Sigmoid colon (tissue), 3 donors: ENCODE measurements around the gene AP3S1.

ENCODE experiments used
- POLR2A ChIP-seq, 2 donors: fragments of 450-650 bp; IDR thresholded peaks; one replicate each; pipeline ENCODE4 v1.6.1; 2016; ENCODE audit warnings: antibody characterized with exemption in 2 of 2, mild to moderate bottlenecking in 2 of 2, moderate library complexity in 2 of 2
- TF ChIP-seq, protein P1 (sequence below), 4 experiments: fragments of 450-650 bp in 3 of 4; fragments of 200-600 bp in 1 of 4; IDR thresholded peaks; one replicate each; pipeline ENCODE4 v1.5.1; 2016 to 2019; ENCODE audit warnings: antibody characterized with exemption in 4 of 4, mild to moderate bottlenecking in 3 of 4, moderate library complexity in 2 of 4

- TF ChIP-seq, protein P1, sequence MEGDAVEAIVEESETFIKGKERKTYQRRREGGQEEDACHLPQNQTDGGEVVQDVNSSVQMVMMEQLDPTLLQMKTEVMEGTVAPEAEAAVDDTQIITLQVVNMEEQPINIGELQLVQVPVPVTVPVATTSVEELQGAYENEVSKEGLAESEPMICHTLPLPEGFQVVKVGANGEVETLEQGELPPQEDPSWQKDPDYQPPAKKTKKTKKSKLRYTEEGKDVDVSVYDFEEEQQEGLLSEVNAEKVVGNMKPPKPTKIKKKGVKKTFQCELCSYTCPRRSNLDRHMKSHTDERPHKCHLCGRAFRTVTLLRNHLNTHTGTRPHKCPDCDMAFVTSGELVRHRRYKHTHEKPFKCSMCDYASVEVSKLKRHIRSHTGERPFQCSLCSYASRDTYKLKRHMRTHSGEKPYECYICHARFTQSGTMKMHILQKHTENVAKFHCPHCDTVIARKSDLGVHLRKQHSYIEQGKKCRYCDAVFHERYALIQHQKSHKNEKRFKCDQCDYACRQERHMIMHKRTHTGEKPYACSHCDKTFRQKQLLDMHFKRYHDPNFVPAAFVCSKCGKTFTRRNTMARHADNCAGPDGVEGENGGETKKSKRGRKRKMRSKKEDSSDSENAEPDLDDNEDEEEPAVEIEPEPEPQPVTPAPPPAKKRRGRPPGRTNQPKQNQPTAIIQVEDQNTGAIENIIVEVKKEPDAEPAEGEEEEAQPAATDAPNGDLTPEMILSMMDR (IDR thresholded peaks at IDR 0.05) = no peak
- no peak for TF ChIP-seq POLR2A (IDR thresholded peaks at IDR 0.05)
Observed at GRCh38 chr5:115817386-115817785, 24.3 kb upstream of the AP3S1 start.
